Panc1 (cell line): ENCODE measurements around the gene DGCR2. TPM values are rescaled to one million over a fixed set of nuclear protein-coding genes. Genes with fewer than 3 reads are reported as not detected.

Experiments used
- ATAC-seq: fragments of 200-7000 bp; cut with Tn5 transposase; 2 replicates; pipeline ENCODE4 v1.9.1; 2020; ENCODE audit warnings: mild to moderate bottlenecking, moderate library complexity
- BruUV-seq: library from RNA; stranded (reverse); fragments of 400-500 nt; replicated peaks from 2 replicates; lab custom pipeline; 2021; lab: Mats Ljungman, UMichigan
- CTCF ChIA-PET: fragments of 300-600 bp; sonication (Branson Sonifier 250); formaldehyde crosslinking; loops from one replicate; lab custom pipeline; 2022; ENCODE audit warnings: antibody characterized with exemption; lab: Charles Lee
- POLR2A ChIA-PET: fragments of 300-600 bp; sonication (Branson Sonifier 250); formaldehyde crosslinking; loops from one replicate; lab custom pipeline; 2022; ENCODE audit warnings: antibody characterized with exemption; lab: Charles Lee
- DNase-seq: peaks from one replicate; pipeline ENCODE4 v3.0.0-alpha.2; 2010; ENCODE audit warnings: low read depth, low spot score
- H3K27ac ChIP-seq: 2 replicates; pipeline ENCODE4 v1.5.1; 2011; ENCODE audit warnings: mild to moderate bottlenecking, low read length, inconsistent platforms
- H3K27me3 ChIP-seq: fragments of 200-500 bp; sonication (Bioruptor generic); 2 replicates; pipeline ENCODE4 v1.6.0; 2014; ENCODE audit warnings: low read length, inconsistent platforms; ENCODE audit not compliant: control insufficient read depth, insufficient read depth
- H3K36me3 ChIP-seq: fragments of 200-500 bp; sonication (Bioruptor generic); 2 replicates; pipeline ENCODE4 v1.5.1; 2014; ENCODE audit warnings: inconsistent platforms, mild to moderate bottlenecking, low read length, moderate library complexity; ENCODE audit not compliant: control insufficient read depth, insufficient read depth
- H3K4me1 ChIP-seq: 2 replicates; pipeline ENCODE4 v1.5.1; 2011; ENCODE audit warnings: inconsistent platforms, mild to moderate bottlenecking, low read length, moderate library complexity; ENCODE audit not compliant: control insufficient read depth, insufficient read depth
- H3K4me3 ChIP-seq, 2 experiments: 2 replicates each; pipeline ENCODE4 v1.5.1; 2011 to 2012; ENCODE audit warnings: low read depth in 2 of 2, low read length in 2 of 2, mild to moderate bottlenecking in 2 of 2, inconsistent platforms in 1 of 2, moderate library complexity in 1 of 2
- H3K9me3 ChIP-seq: fragments of 200-500 bp; sonication (Bioruptor generic); 2 replicates; pipeline ENCODE4 v1.5.1; 2014; ENCODE audit warnings: low read depth, mild to moderate bottlenecking, inconsistent platforms, low read length, moderate library complexity; ENCODE audit not compliant: control insufficient read depth, insufficient read depth
- POLR2AphosphoS5 ChIP-seq: IDR thresholded peaks from 2 replicates; pipeline ENCODE4 v1.6.1; 2012; ENCODE audit warnings: mild to moderate bottlenecking, low read depth, low read length, moderate library complexity
- SIN3A ChIP-seq: IDR thresholded peaks from 2 replicates; pipeline ENCODE4 v1.6.1; 2012; ENCODE audit warnings: low read depth, mild to moderate bottlenecking, low read length, moderate library complexity, borderline replicate concordance; ENCODE audit not compliant: insufficient read depth
- TCF7L2 ChIP-seq: IDR thresholded peaks from 2 replicates; pipeline ENCODE4 v1.6.1; 2011; ENCODE audit warnings: mild to moderate bottlenecking, low read depth, low read length, inconsistent platforms
- in situ Hi-C: cut with HindIII; loops from 2 replicates; pipeline ENCODE4 v1.10.0; 2016; ENCODE audit warnings: low sequenced_read_pairs, low pct_unique_long_range_greater_than_20kb
- intact Hi-C: fragments of 100-400 bp; cut with micrococcal nuclease; formaldehyde crosslinking; loops from one replicate; pipeline ENCODE4 v1.10.0; 2022; ENCODE audit not compliant: unreplicated experiment
- total RNA-seq: library from RNA; stranded (reverse); gene quantifications from one replicate; pipeline ENCODE4 v1.2.1, GENCODE V29; 2021; ENCODE audit not compliant: unreplicated experiment
- TF ChIP-seq, protein P1 (sequence below), 2 experiments: IDR thresholded peaks; 2 replicates each; pipeline ENCODE4 v1.6.1; 2011 to 2012; ENCODE audit warnings: low read depth in 2 of 2, control low read depth in 1 of 2, low read length in 1 of 2, mild to moderate bottlenecking in 1 of 2, moderate library complexity in 1 of 2; ENCODE audit not compliant: insufficient read depth in 1 of 2
- TF ChIP-seq, protein P2 (sequence below): fragments of 450-650 bp; IDR thresholded peaks from 2 replicates; pipeline ENCODE4 v1.5.1; 2017; ENCODE audit warnings: mild to moderate bottlenecking

The DGCR2 gene
- total RNA-seq, 1 experiment from 2014 or later: 35.1 TPM

DNA sequence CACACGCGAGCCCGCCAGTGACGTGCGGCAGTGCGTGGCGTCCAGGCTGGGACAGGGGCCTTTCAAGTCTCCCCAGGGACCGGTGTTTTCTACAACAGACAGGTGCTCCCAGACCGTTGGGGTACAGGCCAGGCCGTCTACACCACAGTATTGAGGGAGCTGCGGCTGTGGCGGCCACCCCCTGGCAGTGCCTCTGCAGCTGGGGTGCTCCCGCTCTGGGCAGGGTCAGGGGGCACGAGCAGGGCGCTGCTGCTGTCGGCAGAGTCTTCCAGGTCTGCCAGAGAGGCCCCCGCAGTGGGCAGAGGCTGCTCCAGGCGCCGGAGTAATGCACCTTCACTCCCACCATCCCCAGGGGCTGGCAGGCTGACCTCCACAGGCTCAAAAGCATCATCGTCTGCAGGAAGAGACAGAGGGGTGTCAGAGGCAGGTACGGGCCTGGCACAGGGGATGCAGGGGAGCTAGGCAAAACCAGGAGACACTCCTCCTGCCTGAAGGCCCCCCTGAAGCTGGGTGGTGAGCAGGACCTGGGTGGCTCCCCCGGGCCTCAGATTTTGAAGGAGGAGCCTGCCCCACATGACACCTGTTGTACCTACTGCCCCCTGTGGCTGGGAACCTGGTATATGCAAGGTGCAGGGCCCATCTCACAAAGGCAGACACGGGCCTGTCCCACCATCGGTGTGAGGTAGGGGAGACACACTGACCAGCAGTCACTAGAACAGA lies 83.3 kb downstream of the DGCR2 start:
- H3K4me3 ChIP-seq: no peak overlapping the region
- H3K27ac ChIP-seq: no peak overlapping the region
- DNase-seq (no peak), ATAC-seq (no peak)
- H3K9me3 ChIP-seq: no peaks in the 10 kb centered on the region
- no peaks in the 10 kb centered on the region for H3K4me1 ChIP-seq
- H3K36me3 ChIP-seq: no peaks in the 10 kb centered on the region
- intact Hi-C loops: no loop called here
- no peaks in the 10 kb centered on the region for H3K27me3 ChIP-seq
- no TSS peak for BruUV-seq
- in situ Hi-C loops: no loop called here
- POLR2A ChIA-PET: no interaction called here
- CTCF ChIA-PET: no interaction called here
- TF ChIP-seq SIN3A (no peak), TCF7L2 (no peak), POLR2AphosphoS5 (no peak)
- TF ChIP-seq, protein P1, sequence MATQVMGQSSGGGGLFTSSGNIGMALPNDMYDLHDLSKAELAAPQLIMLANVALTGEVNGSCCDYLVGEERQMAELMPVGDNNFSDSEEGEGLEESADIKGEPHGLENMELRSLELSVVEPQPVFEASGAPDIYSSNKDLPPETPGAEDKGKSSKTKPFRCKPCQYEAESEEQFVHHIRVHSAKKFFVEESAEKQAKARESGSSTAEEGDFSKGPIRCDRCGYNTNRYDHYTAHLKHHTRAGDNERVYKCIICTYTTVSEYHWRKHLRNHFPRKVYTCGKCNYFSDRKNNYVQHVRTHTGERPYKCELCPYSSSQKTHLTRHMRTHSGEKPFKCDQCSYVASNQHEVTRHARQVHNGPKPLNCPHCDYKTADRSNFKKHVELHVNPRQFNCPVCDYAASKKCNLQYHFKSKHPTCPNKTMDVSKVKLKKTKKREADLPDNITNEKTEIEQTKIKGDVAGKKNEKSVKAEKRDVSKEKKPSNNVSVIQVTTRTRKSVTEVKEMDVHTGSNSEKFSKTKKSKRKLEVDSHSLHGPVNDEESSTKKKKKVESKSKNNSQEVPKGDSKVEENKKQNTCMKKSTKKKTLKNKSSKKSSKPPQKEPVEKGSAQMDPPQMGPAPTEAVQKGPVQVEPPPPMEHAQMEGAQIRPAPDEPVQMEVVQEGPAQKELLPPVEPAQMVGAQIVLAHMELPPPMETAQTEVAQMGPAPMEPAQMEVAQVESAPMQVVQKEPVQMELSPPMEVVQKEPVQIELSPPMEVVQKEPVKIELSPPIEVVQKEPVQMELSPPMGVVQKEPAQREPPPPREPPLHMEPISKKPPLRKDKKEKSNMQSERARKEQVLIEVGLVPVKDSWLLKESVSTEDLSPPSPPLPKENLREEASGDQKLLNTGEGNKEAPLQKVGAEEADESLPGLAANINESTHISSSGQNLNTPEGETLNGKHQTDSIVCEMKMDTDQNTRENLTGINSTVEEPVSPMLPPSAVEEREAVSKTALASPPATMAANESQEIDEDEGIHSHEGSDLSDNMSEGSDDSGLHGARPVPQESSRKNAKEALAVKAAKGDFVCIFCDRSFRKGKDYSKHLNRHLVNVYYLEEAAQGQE (IDR thresholded peaks at IDR 0.05; ENCODE audit: insufficient read depth in 1 of 2, low read depth in 2 of 2, low read length in 1 of 2): no peak
- TF ChIP-seq, protein P2, sequence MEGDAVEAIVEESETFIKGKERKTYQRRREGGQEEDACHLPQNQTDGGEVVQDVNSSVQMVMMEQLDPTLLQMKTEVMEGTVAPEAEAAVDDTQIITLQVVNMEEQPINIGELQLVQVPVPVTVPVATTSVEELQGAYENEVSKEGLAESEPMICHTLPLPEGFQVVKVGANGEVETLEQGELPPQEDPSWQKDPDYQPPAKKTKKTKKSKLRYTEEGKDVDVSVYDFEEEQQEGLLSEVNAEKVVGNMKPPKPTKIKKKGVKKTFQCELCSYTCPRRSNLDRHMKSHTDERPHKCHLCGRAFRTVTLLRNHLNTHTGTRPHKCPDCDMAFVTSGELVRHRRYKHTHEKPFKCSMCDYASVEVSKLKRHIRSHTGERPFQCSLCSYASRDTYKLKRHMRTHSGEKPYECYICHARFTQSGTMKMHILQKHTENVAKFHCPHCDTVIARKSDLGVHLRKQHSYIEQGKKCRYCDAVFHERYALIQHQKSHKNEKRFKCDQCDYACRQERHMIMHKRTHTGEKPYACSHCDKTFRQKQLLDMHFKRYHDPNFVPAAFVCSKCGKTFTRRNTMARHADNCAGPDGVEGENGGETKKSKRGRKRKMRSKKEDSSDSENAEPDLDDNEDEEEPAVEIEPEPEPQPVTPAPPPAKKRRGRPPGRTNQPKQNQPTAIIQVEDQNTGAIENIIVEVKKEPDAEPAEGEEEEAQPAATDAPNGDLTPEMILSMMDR: no peak

DNA sequence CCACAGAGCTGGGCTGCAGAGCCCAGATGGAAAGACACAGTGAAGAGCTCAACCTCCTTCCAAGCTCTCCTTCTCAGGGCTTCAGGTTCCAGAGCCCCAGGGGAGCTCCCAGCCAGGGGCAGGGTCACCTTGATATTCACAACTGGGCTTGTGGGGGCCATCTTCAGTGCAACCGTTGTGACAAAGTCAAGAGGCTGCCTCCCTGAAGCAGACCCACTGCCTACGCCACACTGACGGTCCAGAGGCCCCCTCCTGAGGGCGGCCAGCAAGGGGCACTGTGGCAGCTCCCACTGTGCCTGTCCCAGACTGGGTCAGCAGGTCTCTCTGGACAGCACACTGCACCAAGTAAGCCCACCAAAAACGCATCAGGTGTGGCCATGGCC lies 84.1 kb downstream of the DGCR2 start:
- no peak overlapping the region for H3K4me3 ChIP-seq
- ChIA-PET CTCF (no interaction called here), POLR2A (no interaction called here)
- in situ Hi-C loops: no loop called here
- TF ChIP-seq, protein P1 (IDR thresholded peaks at IDR 0.05; ENCODE audit: insufficient read depth in 1 of 2, low read depth in 2 of 2, low read length in 1 of 2): no peak
- no peak for TF ChIP-seq SIN3A
- no peak for TF ChIP-seq TCF7L2
- TF ChIP-seq, protein P2: no peak
- TF ChIP-seq POLR2AphosphoS5: no peak
- H3K36me3 ChIP-seq: no peaks in the 10 kb centered on the region
- H3K27me3 ChIP-seq: no peaks in the 10 kb centered on the region
- no peaks in the 10 kb centered on the region for H3K4me1 ChIP-seq
- no peak for ATAC-seq
- BruUV-seq: no TSS peak
- no peaks in the 10 kb centered on the region for H3K9me3 ChIP-seq
- intact Hi-C loops: no loop called here
- no peak overlapping the region for H3K27ac ChIP-seq
- DNase-seq: no peak
